Urinary bladder (tissue), 4 donors: Measurements from ENCODE around the gene FCHO2. TPM values are rescaled to one million over a fixed set of nuclear protein-coding genes. Genes with fewer than 3 reads are reported as not detected.

Experiments used
- DNase-seq: peaks from one replicate; pipeline ENCODE4 v3.0.0-alpha.2; 2015; ENCODE audit errors: extremely low spot score
- H3K27ac ChIP-seq: one replicate; pipeline ENCODE4 v1.5.1; 2013; ENCODE audit warnings: low read depth, mild to moderate bottlenecking, moderate library complexity
- H3K36me3 ChIP-seq: one replicate; pipeline ENCODE4 v1.6.1; 2013; ENCODE audit warnings: mild to moderate bottlenecking, moderate library complexity; ENCODE audit not compliant: insufficient read depth
- H3K4me1 ChIP-seq: one replicate; pipeline ENCODE4 v1.6.1; 2013; ENCODE audit warnings: mild to moderate bottlenecking, moderate library complexity; ENCODE audit not compliant: insufficient read depth
- H3K4me3 ChIP-seq: one replicate; pipeline ENCODE4 v1.5.1; 2013; ENCODE audit warnings: low read depth, low read length
- WGBS: extraction: QIAGEN DNeasy Blood & Tissue Kit; methylation state at CpG from one replicate; pipeline ENCODE4 v1.1.7; 2013; 5-methylcytosine and 5-hydroxymethylcytosine counted together
- polyA plus RNA-seq: library from polyadenylated mRNA; stranded (reverse); fragments of 200-250 nt; gene quantifications from one replicate; pipeline ENCODE4 v1.2.3, GENCODE V29; 2013
- total RNA-seq: library from RNA; depleted of rRNA; stranded (reverse); fragments of >200 nt; gene quantifications from one replicate; pipeline ENCODE4 v1.2.3, GENCODE V29; 2014
- donor health status: healthy with polysubstance abuse.
- donor health status: healthy.

The FCHO2 gene
- total and polyA plus RNA-seq, 2 donors: 14.5 to 55.5 TPM

DNA sequence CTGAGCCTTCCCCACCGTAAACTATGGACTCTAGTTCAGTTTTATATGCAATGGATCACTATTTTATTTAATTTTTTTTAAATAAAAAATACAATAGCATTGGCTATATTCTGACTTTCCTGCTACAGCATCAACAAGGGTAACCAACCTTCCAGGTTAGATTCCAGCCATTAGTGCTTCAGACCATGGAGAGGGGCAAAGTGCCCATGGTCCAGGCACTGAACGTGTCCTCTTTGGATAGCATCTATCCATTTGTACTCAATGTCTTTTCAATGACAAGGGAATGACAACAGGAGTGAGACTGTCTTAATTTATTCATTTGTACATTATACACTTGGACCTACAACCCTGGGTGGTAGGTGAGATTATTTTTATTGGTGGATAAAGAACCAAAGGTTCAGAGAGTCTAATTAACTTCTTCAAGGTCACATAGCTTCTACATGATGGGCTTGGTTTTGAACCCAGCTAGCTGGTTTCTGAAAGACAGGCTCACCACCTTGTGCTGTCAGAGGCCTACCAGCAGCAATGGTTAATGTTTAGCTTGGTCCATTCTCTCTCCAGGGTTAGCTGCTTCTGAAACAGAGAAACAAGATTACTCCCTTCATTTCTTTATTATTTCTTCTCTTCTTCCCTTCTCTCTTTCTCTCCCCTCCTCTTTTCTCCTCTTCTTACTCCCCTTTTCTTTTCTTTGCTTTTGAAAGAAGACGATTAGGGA, 176.0 kb downstream of the FCHO2 start:
- no peak overlapping the region for H3K4me3 ChIP-seq
- no peaks in the 10 kb centered on the region for H3K36me3 ChIP-seq
- whole genome bisulfite sequencing: 79% methylated on average over 3 of the region's 3 CpGs
- no peaks in the 10 kb centered on the region for H3K4me1 ChIP-seq
- H3K27ac ChIP-seq: no peak overlapping the region
- DNase-seq: no peak

- Histone ChIP-seq H3K27ac (no peak overlapping the region), H3K4me1 (no peaks in the 10 kb centered on the region), H3K36me3 (no peaks in the 10 kb centered on the region), H3K4me3 (no peak overlapping the region)
- no peak for DNase-seq
- 85% methylated on average over 2 of the region's 2 CpGs for WGBS
Observed at GRCh38 chr5:73132759-73133158, 176.9 kb downstream of the FCHO2 start.

GRCh38 chr5:73135021-73135420, 179.2 kb downstream of the FCHO2 start:
- Histone ChIP-seq H3K4me1 (no peaks in the 10 kb centered on the region), H3K36me3 (no peaks in the 10 kb centered on the region), H3K27ac (no peak overlapping the region), H3K4me3 (no peak overlapping the region)
- 96% methylated on average over 3 of the region's 3 CpGs for WGBS
- DNase-seq: no peak

DNA sequence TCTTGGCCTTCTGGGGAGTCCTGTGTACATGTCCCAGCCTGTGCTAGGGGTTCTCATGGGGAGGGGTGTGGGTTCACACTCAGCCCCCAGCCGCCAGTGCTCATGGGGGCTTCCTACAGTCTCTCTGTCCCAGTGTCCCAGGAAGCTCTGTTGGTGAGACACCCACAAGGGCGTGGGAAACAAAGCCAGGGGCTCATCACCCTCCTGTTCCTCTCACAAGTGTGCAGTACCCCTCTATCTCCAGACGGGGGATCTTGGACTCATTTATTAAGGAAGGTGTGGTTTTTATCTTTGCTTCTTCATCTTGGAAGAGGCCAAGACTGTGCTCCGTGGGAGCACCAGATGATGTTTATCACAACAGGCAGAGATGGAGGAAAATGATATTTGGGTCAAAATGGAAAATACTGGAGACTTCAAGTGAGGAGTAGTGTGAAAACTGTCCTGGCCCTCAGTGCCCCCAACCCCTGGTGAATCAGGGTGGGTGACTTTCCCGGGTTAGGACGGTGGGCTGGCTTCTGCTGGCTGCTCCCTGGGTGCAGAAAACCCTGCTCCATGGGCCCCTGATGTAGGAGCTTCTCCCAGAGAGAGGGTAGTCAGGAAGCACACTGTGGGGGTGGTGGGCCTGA, 179.7 kb downstream of the FCHO2 start:
- 65% methylated on average over 6 of the region's 6 CpGs for WGBS
- H3K4me3 ChIP-seq: no peak overlapping the region
- H3K27ac ChIP-seq: no peak overlapping the region
- no peak for DNase-seq
- H3K36me3 ChIP-seq: no peaks in the 10 kb centered on the region
- H3K4me1 ChIP-seq: no peaks in the 10 kb centered on the region

GRCh38 chr5:73136055-73136562, 180.3 kb downstream of the FCHO2 start:
- Histone ChIP-seq H3K36me3 (no peaks in the 10 kb centered on the region), H3K27ac (no peak overlapping the region), H3K4me3 (no peak overlapping the region), H3K4me1 (no peaks in the 10 kb centered on the region)
- WGBS: 38% methylated on average over 15 of the region's 15 CpGs
- DNase-seq: no peak

DNA sequence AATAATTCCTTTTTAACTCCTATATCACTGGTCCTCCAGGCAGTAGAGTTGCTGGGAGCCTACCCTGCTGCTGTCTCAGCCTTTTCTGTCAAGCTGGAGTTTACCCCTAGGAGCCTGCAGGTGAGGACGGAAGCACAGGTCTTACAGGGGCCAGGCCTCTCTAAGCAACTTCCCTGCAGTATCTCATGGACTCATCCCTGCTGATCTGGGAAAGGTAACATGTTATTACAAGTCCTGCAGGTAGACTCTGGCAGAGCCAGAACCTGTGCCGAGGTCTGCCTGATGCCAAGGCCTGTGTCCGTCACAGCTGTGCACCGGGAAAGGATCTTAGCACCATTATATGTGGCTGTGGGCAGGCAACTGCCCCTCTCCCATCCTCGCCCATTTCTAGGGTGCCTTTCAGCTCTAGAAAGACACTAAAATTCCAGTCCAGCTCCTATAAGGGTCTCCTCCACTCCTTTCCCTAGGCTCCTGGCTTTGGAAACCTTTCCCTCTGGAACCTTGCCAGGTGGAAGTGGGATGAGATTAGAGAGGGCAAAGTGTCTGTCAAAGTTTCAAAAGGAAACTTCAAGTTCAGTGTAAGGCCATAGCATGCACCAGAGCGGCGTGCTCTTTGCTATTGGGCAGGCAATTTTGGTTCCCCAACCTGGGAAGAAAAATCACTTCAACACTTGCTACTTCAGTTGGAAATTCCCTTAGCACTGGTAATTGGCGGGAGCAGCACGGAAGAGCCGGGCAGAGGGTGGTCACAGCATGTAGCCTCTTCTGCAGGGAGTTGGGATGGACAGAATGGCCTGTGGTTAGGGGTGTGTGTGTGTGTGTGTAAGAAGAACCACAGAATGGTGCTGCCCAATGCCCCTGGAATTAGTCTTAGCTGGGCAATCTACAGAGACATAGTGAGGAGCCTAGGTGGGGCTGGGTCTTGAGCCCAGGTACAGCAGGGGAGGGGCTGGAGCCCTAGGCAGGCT, 182.0 kb downstream of the FCHO2 start:
- no peak overlapping the region for H3K27ac ChIP-seq
- DNase-seq: no peak
- WGBS: 90% methylated on average over 10 of the region's 10 CpGs
- no peaks in the 10 kb centered on the region for H3K4me1 ChIP-seq
- H3K4me3 ChIP-seq: no peak overlapping the region
- no peaks in the 10 kb centered on the region for H3K36me3 ChIP-seq

- 68% methylated on average over 3 of the region's 3 CpGs for WGBS
- Histone ChIP-seq H3K36me3 (no peaks in the 10 kb centered on the region), H3K4me1 (no peaks in the 10 kb centered on the region), H3K4me3 (no peak overlapping the region), H3K27ac (no peak overlapping the region)
- no peak for DNase-seq
Observed at GRCh38 chr5:73139485-73139884, 183.6 kb downstream of the FCHO2 start.

Other genes starting within 250 kb of the FCHO2 start
- 187 TPM for gene TNPO1, start 139.4 kb upstream of the FCHO2 start, total RNA-seq
- 29.8 TPM for gene TNPO1, start 139.4 kb upstream of the FCHO2 start, polyA plus RNA-seq
- gene TMEM171, start 164.5 kb downstream of the FCHO2 start, total RNA-seq: not detected
- 0.23 TPM for gene TMEM171, start 164.5 kb downstream of the FCHO2 start, polyA plus RNA-seq
- gene TMEM174, start 217.2 kb downstream of the FCHO2 start, total RNA-seq: not detected
- not detected for gene TMEM174, start 217.2 kb downstream of the FCHO2 start, polyA plus RNA-seq